Peyer's patch (tissue), 4 donors: ENCODE data around the gene UHRF1. TPM values are rescaled to one million over a fixed set of nuclear protein-coding genes. Genes with fewer than 3 reads are reported as not detected.

Experiments
- DNase-seq, 3 donors: peaks; one replicate each; pipeline ENCODE4 v3.0.0-alpha.2; 2017 to 2019
- H3K27ac ChIP-seq, 4 donors: fragments of 200-600 bp; sonication (generic); one replicate each; pipeline ENCODE4 v1.5.1; 2016 to 2019
- H3K27me3 ChIP-seq, 2 donors: fragments of 200-600 bp; sonication (generic); one replicate each; pipeline ENCODE4 v1.5.1; 2019
- H3K36me3 ChIP-seq, 3 donors: fragments of 200-600 bp; sonication (generic); one replicate each; pipeline ENCODE4 v1.5.1; 2016 to 2019
- H3K4me1 ChIP-seq, 4 donors: fragments of 200-600 bp; sonication (generic); one replicate each; pipeline ENCODE4 v1.5.1; 2016 to 2019
- H3K4me3 ChIP-seq, 4 donors: fragments of 200-600 bp; sonication (generic); 1 replicate in 3 of 4; 2 replicates in 1 of 4; pipeline ENCODE4 v1.5.1; 2016 to 2019; ENCODE audit warnings: mild to moderate bottlenecking in 1 of 4
- H3K9me3 ChIP-seq, 4 donors: fragments of 200-600 bp; sonication (generic); one replicate each; pipeline ENCODE4 v1.5.1; 2016 to 2019; ENCODE audit warnings: mild to moderate bottlenecking in 1 of 4
- POLR2A ChIP-seq, 2 donors: fragments of 450-650 bp; IDR thresholded peaks; one replicate each; pipeline ENCODE4 v1.5.1; 2017; ENCODE audit warnings: antibody characterized with exemption in 2 of 2, mild to moderate bottlenecking in 2 of 2, moderate library complexity in 2 of 2
- total RNA-seq, 4 donors: library from RNA; depleted of rRNA; stranded (reverse); fragments of >200 nt; gene quantifications; one replicate each; pipeline ENCODE4 v1.1.0, GENCODE V29; 2016
- TF ChIP-seq, protein P1 (sequence below), 6 experiments: fragments of 450-650 bp in 4 of 6; fragments of 200-600 bp in 2 of 6; sonication (generic) in 1 of 6; IDR thresholded peaks; one replicate each; pipeline ENCODE4 v1.5.1; 2017 to 2019; ENCODE audit warnings: antibody characterized with exemption in 6 of 6, mild to moderate bottlenecking in 3 of 6, moderate library complexity in 1 of 6

Gene UHRF1
- total RNA-seq, 4 donors from 2014 or later = 6.7 to 35.5 (median 8.0) TPM

DNA sequence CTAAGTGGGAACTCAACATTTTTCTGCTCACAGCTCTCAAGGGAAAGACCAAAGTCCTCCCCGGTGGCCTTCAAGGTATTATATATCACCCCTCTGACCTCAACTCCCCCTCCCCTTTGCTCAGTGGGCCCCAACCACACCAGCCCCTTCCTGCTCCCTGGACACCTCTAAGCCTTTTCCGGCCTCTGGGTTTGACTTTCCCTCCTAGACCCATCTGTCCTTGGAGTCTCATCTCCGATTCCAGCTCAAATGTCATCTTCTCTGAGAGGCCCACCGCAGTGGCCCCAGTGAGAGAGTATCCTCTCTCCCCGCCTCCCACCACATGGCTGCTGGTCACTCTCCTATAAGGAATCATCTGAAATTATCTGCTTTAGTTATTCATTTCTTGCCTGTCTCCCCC is 941 bp upstream of the UHRF1 start:
- Histone ChIP-seq H3K27me3 (no peaks in the 10 kb centered on the region), H3K9me3 (no peaks in the 10 kb centered on the region), H3K36me3 (no peaks in the 10 kb centered on the region), H3K4me3 (no peak overlapping the region), H3K27ac (no peak overlapping the region), H3K4me1 (peaks cover 0 to 36% (median 24%) of the 10 kb centered on the region in 4 donors)
- TF ChIP-seq, protein P1, sequence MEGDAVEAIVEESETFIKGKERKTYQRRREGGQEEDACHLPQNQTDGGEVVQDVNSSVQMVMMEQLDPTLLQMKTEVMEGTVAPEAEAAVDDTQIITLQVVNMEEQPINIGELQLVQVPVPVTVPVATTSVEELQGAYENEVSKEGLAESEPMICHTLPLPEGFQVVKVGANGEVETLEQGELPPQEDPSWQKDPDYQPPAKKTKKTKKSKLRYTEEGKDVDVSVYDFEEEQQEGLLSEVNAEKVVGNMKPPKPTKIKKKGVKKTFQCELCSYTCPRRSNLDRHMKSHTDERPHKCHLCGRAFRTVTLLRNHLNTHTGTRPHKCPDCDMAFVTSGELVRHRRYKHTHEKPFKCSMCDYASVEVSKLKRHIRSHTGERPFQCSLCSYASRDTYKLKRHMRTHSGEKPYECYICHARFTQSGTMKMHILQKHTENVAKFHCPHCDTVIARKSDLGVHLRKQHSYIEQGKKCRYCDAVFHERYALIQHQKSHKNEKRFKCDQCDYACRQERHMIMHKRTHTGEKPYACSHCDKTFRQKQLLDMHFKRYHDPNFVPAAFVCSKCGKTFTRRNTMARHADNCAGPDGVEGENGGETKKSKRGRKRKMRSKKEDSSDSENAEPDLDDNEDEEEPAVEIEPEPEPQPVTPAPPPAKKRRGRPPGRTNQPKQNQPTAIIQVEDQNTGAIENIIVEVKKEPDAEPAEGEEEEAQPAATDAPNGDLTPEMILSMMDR (IDR thresholded peaks at IDR 0.05) = no peak
- no peak for TF ChIP-seq POLR2A (IDR thresholded peaks at IDR 0.05)
- DNase-seq = no peak

DNA sequence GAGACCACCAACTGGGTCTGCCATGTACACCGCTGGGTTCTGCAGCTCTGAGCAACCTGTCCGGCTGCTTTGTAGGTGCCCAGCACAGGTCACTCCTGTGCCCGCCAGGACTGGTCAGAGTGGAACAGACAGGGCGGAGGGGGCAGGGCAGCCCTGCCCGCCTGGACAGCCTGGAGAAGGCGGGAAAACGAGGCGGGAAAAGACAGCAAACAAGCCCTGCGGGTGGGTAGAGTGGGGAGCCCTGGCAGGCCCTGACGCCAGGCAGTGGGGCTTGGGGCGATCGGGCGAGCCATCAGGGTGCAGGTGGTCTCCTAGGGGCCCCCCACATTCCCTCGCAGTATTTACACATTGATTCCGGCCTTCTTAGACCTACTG is 533 bp upstream of the UHRF1 start:
- Histone ChIP-seq H3K27ac (no peak overlapping the region), H3K4me1 (peaks cover 0 to 36% (median 24%) of the 10 kb centered on the region in 4 donors), H3K36me3 (no peaks in the 10 kb centered on the region), H3K4me3 (no peak overlapping the region), H3K9me3 (no peaks in the 10 kb centered on the region), H3K27me3 (no peaks in the 10 kb centered on the region)
- DNase-seq = no peak
- TF ChIP-seq POLR2A (IDR thresholded peaks at IDR 0.05) = no peak
- TF ChIP-seq, protein P1 (IDR thresholded peaks at IDR 0.05) = no peak

DNA sequence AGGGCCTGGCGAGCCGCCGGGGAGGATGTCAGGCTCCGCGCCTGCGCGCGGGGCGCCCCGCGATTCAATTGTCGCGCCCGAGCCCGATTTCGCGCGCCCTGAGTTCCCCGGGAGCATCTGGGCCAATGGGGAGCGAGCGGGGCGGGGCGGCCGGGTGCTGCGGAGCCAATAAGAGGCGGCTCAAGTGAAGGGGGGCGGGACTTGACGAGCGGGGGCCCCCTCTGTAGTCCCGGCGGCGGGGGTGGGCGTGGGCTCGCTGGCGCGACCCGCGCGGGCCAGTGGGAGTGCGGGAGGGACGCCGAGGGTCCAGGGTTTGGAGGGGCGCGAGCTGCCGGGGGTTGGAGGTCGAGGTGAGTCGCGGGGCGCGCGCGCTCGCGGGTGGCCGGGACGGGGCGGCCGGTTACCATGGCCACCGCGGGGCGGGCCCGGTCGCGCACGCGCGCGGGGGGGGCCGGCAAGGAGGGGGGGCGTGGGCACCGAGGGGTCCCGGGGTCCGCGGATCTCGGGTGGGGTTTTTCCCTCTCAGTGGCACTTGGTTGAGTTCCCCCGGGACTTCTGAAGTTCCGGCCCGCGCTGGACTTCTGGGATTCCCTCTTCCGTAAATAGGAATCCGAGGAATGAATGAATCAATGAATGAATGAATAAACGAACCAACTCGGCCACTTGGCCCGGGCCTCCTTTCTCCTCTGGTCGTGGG is 744 bp downstream of the UHRF1 start:
- DNase-seq = peak; percentile 94 to 97 (median 95)
- Histone ChIP-seq H3K27me3 (no peaks in the 10 kb centered on the region), H3K4me3 (peak overlapping the region; percentile 77 to 97 (median 80)), H3K27ac (peak overlapping the region in 2 of 4 donors; percentile 27 to 36), H3K36me3 (no peaks in the 10 kb centered on the region), H3K4me1 (peaks cover 0 to 40% (median 24%) of the 10 kb centered on the region in 4 donors), H3K9me3 (no peaks in the 10 kb centered on the region)
- TF ChIP-seq POLR2A (IDR thresholded peaks at IDR 0.05) = no peak
- TF ChIP-seq, protein P1 (IDR thresholded peaks at IDR 0.05) = no peak

DNA sequence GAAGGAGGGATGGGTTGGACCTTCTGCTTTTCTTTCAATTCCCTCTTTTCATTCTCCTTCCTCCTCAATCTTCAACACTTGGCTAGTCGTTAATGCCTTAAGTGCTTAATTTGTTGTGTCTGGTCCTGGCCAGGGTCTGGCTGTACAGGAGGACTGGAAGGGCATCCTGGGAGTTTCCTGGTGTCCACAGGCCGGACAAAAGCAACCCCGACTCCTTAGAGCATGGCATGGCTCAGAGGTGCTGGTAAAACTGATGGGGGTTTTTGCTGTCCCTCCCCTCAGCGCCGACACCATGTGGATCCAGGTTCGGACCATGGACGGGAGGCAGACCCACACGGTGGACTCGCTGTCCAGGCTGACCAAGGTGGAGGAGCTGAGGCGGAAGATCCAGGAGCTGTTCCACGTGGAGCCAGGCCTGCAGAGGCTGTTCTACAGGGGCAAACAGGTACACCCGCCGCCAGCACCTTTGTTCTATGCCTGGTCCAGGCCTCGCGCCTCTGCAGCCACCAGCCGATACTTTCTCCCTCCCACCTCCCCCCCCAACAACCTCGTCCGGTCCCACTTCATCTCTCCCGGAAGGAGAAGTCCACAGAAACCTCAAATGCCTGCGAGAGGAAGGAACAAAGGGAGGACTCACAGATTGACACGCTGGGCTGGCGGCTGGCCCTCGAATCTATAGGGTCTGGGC is 1.4 kb downstream of the UHRF1 start:
- H3K9me3 ChIP-seq = no peaks in the 10 kb centered on the region
- H3K27me3 ChIP-seq = no peaks in the 10 kb centered on the region
- no peak for TF ChIP-seq POLR2A (IDR thresholded peaks at IDR 0.05)
- TF ChIP-seq, protein P1 (IDR thresholded peaks at IDR 0.05) = no peak
- H3K4me1 ChIP-seq = peaks cover 0 to 45% (median 24%) of the 10 kb centered on the region in 4 donors
- peak overlapping the region in 1 of 4 donors; percentile 62 for H3K27ac ChIP-seq
- H3K36me3 ChIP-seq = no peaks in the 10 kb centered on the region
- DNase-seq = peak in 2 of 3 donors; percentile 41 to 62
- peak overlapping the region; percentile 77 to 97 (median 80) for H3K4me3 ChIP-seq

DNA sequence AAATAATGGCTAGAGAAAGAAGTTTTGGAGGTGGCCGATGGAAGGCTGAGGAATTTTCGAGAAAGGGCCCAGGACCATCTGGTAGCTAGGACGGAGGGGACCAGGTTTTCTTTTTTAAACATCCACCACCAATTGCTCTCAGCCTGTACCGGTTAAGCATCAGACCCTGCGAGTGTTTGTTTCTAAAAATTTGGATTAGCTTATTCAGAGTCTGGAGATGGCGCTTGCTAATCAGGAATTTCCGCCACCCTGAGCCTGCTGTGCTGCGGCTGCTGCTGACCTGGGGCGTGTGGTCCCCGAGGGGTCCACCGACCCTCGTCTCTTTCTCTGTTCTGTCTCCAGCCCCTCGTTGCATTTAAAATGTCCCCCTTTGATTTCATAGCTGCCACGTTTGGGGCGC is 2.0 kb downstream of the UHRF1 start:
- Histone ChIP-seq H3K4me1 (peaks cover 0 to 45% (median 24%) of the 10 kb centered on the region in 4 donors), H3K27me3 (no peaks in the 10 kb centered on the region), H3K27ac (peak overlapping the region in 3 of 4 donors; percentile 3 to 62 (median 36)), H3K36me3 (no peaks in the 10 kb centered on the region), H3K4me3 (peak overlapping the region; percentile 4 to 97 (median 78)), H3K9me3 (no peaks in the 10 kb centered on the region)
- no peak for DNase-seq
- no peak for TF ChIP-seq POLR2A (IDR thresholded peaks at IDR 0.05)
